Activated CD8-positive, alpha-beta memory T cell treated with anti-CD3 and anti-CD28 coated beads, Interleukin-2, amount 50 U/mL, for 24 hours (primary cell): ENCODE results near the gene TRRAP.

Experiments used
- DNase-seq: peaks from one replicate; pipeline ENCODE4 v3.0.0-alpha.2; 2020; ENCODE audit errors: extremely low read depth

Gene TRRAP

GRCh38 chr7:99050971-99051370, 172.6 kb downstream of the TRRAP start:
- no peak for DNase-seq

- DNase-seq: no peak
Observed at GRCh38 chr7:99054781-99055180, 176.4 kb downstream of the TRRAP start.

GRCh38 chr7:99061001-99061776, 182.9 kb downstream of the TRRAP start:
- DNase-seq: no peak
